ENCODE results near the gene TBC1D1. TPM values are rescaled to one million over a fixed set of nuclear protein-coding genes. Genes with fewer than 3 reads are reported as not detected.
A peak's percentile ranks its signal among the peaks of the same experiment; 100 is the strongest.

The TBC1D1 gene, protein sequence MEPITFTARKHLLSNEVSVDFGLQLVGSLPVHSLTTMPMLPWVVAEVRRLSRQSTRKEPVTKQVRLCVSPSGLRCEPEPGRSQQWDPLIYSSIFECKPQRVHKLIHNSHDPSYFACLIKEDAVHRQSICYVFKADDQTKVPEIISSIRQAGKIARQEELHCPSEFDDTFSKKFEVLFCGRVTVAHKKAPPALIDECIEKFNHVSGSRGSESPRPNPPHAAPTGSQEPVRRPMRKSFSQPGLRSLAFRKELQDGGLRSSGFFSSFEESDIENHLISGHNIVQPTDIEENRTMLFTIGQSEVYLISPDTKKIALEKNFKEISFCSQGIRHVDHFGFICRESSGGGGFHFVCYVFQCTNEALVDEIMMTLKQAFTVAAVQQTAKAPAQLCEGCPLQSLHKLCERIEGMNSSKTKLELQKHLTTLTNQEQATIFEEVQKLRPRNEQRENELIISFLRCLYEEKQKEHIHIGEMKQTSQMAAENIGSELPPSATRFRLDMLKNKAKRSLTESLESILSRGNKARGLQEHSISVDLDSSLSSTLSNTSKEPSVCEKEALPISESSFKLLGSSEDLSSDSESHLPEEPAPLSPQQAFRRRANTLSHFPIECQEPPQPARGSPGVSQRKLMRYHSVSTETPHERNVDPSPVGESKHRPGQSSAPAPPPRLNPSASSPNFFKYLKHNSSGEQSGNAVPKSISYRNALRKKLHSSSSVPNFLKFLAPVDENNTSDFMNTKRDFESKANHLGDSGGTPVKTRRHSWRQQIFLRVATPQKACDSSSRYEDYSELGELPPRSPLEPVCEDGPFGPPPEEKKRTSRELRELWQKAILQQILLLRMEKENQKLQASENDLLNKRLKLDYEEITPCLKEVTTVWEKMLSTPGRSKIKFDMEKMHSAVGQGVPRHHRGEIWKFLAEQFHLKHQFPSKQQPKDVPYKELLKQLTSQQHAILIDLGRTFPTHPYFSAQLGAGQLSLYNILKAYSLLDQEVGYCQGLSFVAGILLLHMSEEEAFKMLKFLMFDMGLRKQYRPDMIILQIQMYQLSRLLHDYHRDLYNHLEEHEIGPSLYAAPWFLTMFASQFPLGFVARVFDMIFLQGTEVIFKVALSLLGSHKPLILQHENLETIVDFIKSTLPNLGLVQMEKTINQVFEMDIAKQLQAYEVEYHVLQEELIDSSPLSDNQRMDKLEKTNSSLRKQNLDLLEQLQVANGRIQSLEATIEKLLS (N-terminal part only)
- total RNA-seq: 10 to 100 TPM; 15.9 to 24.0 (median 20.0) TPM

GRCh38 chr4:37890801-37891259 lies at the start of gene TBC1D1:
Gene TBC1D1 (plus strand): TSS chr4:37891084. CDS start chr4:37902096, 11,012 bp downstream.
- no peak for TF ChIP-seq POLR2A (IDR thresholded peaks at IDR 0.05)
- TF ChIP-seq, protein P1, sequence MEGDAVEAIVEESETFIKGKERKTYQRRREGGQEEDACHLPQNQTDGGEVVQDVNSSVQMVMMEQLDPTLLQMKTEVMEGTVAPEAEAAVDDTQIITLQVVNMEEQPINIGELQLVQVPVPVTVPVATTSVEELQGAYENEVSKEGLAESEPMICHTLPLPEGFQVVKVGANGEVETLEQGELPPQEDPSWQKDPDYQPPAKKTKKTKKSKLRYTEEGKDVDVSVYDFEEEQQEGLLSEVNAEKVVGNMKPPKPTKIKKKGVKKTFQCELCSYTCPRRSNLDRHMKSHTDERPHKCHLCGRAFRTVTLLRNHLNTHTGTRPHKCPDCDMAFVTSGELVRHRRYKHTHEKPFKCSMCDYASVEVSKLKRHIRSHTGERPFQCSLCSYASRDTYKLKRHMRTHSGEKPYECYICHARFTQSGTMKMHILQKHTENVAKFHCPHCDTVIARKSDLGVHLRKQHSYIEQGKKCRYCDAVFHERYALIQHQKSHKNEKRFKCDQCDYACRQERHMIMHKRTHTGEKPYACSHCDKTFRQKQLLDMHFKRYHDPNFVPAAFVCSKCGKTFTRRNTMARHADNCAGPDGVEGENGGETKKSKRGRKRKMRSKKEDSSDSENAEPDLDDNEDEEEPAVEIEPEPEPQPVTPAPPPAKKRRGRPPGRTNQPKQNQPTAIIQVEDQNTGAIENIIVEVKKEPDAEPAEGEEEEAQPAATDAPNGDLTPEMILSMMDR (IDR thresholded peaks at IDR 0.05): no peak
- peak in 1 of 2 donors; percentile 89 for DNase-seq (ENCODE audit: low spot score in 2 of 2)
- 0 to 1% methylated on average over 30 to 40 of the region's 43 CpGs for WGBS, 2 donors
- intact Hi-C loops (cut with DNase I; ENCODE audit: low total_unique reads): no loop called here
- H3K4me3 ChIP-seq (ENCODE audit: low read depth, poor library complexity, severe bottlenecking): peak within 1 kb of the TSS; percentile 54

GRCh38 chr4:37844204-37844603 lies 46.7 kb upstream of the TBC1D1 start:
- 98% methylated on average over 5 of the region's 5 CpGs for WGBS, 2 donors
- no peak overlapping the region for H3K4me3 ChIP-seq (ENCODE audit: low read depth, poor library complexity, severe bottlenecking)
- no peak for DNase-seq (ENCODE audit: low spot score in 2 of 2)
- intact Hi-C loops (cut with DNase I; ENCODE audit: low total_unique reads): no loop called here
- no peak for TF ChIP-seq POLR2A (IDR thresholded peaks at IDR 0.05)
- TF ChIP-seq, protein P1 (IDR thresholded peaks at IDR 0.05): no peak

- DNase-seq (ENCODE audit: low spot score in 2 of 2): no peak
- no peak for TF ChIP-seq POLR2A (IDR thresholded peaks at IDR 0.05)
- TF ChIP-seq, protein P1 (IDR thresholded peaks at IDR 0.05): no peak
- intact Hi-C loops (cut with DNase I; ENCODE audit: low total_unique reads): no loop called here
- no peak overlapping the region for H3K4me3 ChIP-seq (ENCODE audit: low read depth, poor library complexity, severe bottlenecking)
- 96 to 97% methylated on average over 4 of the region's 4 CpGs for WGBS, 2 donors
These were observed 45.7 kb upstream of the TBC1D1 start for GRCh38 chr4:37845201-37845600.

- no peak overlapping the region for H3K4me3 ChIP-seq (ENCODE audit: low read depth, poor library complexity, severe bottlenecking)
- WGBS, 2 donors: 60 to 69% methylated on average over 5 of the region's 5 CpGs
- TF ChIP-seq, protein P1 (IDR thresholded peaks at IDR 0.05): no peak
- TF ChIP-seq POLR2A (IDR thresholded peaks at IDR 0.05): no peak
- DNase-seq (ENCODE audit: low spot score in 2 of 2): no peak
- intact Hi-C loops (cut with DNase I; ENCODE audit: low total_unique reads): no loop called here
These were observed 43.5 kb upstream of the TBC1D1 start for GRCh38 chr4:37847311-37847884.

- DNase-seq (ENCODE audit: low spot score in 2 of 2): no peak
- H3K4me3 ChIP-seq (ENCODE audit: low read depth, poor library complexity, severe bottlenecking): no peak overlapping the region
- WGBS, 2 donors: 87 to 95% methylated on average over 2 of the region's 2 CpGs
- TF ChIP-seq, protein P1 (IDR thresholded peaks at IDR 0.05): no peak
- TF ChIP-seq POLR2A (IDR thresholded peaks at IDR 0.05): no peak
- intact Hi-C loops (cut with DNase I; ENCODE audit: low total_unique reads): no loop called here
These were observed 38.5 kb upstream of the TBC1D1 start for GRCh38 chr4:37852376-37852775.
